Limb (tissue), 2 donors: ENCODE measurements around the gene FANCF.

Source experiments
- DNase-seq, 2 donors: peaks; one replicate each; pipeline ENCODE4 v3.0.0-alpha.2; 2016; ENCODE audit errors: extremely low spot score in 2 of 2

Gene FANCF

DNA sequence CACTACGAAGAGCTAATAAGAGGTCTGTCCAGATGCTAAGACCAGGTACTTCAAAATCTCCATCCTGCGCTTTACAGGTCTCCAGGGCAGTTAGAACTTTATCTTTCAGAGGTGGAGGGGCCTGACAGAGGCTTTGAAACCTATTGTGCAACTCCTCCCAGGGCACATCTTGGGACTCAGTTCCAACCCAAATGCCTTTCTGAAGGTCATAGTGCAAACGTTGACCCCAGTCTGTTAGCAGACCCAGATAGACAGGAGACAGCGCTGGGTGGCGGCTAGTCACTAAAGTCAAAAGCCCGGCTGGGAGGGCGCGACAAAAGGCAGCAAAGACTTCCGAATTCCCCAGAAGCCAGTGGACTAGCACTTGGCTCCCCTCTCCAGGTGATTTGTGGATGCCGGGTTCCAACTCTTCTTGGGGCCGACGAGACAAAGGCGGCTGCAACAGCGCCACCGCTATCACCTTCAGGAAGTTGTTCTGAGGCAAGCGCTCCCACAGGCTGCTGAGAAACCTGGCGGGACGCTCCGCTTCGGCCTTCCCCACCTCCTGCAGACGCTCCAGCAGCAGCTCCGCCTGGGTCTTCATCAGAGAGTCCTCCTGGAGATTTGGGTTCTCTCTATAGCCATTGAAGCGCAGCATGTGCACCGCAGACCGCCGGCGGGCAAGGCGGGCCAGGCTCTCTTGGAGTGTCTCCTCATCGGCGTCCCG lies 728 bp downstream of the FANCF start:
- DNase-seq = peak; percentile 76 to 83

DNA sequence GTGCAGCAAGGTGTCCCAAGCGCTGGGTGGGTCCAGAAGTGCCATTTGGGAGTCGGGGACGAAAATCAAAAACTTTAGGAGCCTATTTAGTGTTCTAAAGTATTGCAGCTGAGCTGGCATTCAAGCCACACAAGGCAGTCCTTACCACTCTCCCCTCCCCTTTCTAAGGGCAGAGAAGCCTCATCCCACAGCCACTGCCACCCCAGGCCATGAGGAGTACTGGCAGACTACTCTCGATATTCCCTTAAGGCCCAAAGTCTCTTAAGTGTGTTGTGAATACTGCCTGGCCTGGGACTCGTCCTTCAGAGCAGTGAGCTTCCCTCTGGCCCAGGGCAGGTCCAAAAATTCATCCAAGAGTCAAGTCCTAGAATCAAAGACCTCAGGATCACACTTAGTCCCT lies 7.8 kb downstream of the FANCF start:
- DNase-seq = no peak

DNA sequence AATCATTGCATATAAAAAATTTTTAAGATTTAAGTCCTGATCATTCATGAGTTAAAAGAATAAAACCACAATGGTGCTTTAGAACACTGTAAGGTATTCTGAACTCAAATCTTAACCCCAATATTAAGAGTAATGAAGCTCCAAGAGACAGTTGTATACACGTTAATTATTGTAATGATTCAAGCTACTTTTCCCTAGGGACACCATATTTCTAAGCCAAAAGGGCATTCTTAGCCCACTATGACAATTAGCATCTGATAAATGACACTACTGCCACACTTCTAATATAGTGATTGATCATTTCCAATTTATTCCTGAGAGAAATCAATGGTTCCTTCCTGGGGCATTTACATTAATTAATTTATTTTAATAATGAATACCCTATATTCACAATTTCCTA lies 21.7 kb downstream of the FANCF start:
- DNase-seq = no peak

DNA sequence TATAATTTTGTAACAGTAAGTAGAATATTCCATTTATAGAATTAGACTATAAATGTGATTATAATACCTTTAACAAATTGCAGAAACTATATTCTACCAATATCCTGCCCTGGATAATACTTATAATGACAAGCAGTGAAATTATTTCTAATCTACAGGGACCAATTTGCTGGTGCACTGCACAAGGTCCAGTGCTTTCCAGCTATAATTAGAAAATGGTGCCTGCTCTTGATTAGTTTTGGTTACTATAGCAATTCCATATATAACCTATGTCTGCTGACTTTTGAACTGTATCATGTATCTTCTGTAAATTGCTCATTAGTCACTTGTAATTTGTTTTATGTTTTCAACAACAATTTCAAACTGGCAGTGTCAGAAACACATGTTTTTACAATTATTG lies 23.1 kb downstream of the FANCF start:
- DNase-seq = no peak

DNA sequence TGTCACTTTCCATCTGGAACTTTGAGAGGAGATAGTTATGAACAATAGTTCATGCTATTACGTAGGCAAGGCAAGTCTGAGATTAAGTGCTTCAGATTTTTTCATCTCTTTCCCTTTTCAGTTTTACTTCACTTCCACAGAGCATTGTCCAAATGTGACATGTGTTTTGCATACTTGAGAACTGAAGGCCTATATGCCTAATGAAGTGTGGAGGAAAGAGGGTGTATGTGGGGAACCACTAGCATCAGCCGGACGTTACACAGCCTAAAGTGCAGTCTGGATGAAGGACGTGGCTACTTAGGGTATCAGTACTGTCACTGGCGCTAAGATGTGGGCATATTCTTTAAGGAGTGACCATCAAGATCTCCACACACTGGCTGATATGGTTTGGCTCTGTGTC lies 26.2 kb downstream of the FANCF start:
- DNase-seq = no peak

DNA sequence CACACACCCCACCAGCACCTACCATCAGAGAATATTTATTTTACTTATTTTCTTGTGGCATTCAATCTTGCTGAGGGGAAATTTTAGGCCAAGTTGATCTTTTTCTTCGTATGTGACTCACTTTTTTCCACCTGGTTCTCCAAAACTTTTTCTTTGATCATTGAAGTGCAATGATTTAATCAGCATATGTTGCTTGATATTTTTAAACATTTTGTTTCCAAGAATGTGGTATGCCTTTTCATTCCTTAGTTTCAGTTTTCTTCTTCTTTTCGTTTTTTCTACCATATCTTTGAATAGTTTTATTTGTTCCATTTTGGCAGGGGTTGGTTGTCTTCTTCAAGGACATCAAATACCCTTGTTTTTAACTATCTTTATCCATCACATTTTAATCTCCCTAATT lies 28.6 kb downstream of the FANCF start:
- DNase-seq = no peak

DNA sequence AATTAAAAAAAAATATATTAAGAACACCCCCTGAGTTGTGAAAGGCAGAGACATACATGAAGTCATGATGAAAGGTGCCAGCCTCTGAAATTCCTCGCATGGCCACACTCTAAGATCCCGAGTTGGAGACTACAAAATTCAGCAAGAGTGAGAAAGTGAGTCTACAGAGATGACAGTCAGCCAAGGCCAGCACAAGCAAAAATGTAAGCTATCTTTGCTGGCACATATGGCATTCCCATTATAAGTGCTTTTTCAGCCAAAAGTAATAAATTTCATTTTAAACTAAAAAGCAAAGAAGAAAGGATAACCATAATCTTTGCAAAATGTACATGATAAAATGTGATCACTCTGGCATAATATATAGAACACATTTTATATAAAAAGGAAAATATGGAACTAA lies 40.6 kb downstream of the FANCF start:
- DNase-seq = no peak

DNA sequence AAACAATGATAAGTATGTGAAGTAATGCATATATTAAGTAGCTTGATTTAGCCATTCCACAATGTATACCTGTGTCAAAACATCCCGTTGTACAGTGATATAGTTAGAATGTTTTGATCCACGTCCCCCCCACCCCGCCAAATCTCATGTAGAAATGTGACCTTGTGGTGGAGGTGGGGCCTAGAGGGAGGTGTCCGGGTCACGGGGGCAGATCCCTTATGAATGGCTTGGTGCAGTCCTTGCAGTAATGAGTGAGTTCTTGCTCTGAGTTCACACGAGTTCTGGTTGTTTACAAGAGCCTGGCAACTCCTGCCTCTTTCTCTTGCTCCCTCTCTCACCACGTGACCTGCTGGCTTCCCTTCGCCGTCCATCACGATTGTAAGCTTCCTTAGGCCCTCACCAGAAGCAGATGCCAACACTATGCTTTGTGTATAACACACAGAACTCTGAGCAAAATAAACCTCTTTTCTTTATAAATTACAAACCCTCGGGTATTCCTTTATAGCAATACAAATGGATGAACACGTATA lies 41.6 kb downstream of the FANCF start:
- DNase-seq = no peak

DNA sequence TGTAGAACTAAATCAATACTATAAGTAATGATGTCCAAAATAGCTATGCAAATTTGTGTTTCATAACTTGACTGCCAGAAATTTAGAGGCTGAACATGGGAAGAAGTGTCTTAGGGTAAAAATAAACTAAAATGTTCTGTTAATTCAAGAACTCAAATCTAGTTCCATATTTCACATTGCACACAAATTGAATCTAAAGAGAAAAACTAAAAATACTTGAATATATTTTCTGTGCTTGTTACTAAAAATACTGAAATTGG lies 43.5 kb downstream of the FANCF start:
- no peak for DNase-seq

DNA sequence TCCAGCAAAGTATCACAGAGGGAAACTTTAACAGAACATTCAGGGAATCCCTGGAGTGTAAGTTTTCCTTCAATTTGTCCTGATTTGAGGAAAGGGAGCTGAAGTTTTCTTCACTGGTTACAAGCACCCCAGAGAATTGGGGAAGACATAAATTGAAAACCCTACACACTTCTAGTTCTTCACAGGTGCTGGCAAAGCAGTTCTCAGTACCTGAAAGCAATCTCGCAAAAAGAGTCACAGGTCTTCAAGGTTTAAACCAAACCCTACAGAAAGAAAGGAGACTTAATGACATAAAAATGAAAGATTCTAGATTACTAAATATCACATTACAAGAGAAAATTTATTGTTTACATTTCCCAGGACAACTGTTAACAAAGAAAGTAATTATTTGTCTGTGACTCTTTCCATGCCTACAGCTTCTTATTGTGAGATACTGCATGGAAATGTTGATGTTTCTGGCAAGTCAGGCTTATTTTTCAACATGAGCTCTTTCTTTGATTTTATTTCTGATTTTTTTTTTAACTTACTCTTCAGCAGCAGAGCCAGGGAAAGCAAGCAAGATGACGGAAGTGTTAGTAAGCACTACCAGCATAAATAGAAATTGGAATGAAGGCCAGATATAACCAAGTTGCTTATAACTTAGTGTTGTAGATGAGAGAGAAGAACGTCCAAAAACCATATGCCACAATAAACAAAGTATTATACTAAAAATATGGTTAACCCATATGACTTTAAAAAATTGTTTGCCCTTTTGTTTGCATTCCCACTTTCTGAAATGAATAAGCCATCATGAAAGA lies 44.1 kb downstream of the FANCF start:
- DNase-seq = no peak

DNA sequence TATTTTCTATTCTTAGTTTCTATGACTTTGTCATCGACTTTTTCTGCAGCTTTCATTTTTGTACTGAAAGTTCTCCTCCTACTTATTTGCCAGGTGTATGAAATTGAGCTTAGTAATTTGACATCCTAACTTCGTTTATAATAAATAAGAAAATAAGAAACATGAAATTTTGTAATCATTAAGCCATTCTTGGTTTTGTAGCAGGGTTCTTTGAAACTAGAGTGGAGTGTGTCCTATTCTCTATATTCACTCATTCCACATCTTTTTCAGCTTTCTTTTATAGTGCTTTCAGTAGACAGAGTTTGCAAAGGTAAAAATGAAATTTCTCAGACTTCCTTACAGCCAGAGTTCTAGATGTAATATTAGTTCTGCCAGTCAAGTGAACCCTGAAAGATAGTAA lies 47.8 kb downstream of the FANCF start:
- no peak for DNase-seq
